Measurements from ENCODE around the gene NCDN.
"Not testable (repeated sequence)": the region's sequence is repeated elsewhere in the genome, so short reads cannot be mapped to it uniquely, and the experiment has no call there.

DNA sequence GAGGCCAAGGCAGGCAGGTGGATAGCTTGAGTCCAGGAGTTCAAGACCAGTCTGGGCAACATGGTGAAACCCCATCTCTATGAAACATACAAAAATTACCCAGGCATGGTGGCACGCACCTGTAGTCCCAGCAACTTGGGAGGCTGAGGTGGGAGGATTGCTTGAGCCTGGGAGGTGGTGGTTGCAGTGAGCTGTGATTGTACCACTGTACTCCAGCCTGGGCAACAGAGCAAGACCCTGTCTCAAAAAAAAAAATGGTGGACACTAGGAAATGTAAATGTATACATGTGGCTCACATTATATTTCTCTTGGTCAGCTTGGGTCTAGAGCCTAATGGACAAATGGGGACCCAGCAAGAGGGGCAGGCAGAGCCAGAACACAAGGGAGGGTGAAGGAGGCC, 28.2 kb downstream of the NCDN start:
- TF ChIP-seq, protein P1, sequence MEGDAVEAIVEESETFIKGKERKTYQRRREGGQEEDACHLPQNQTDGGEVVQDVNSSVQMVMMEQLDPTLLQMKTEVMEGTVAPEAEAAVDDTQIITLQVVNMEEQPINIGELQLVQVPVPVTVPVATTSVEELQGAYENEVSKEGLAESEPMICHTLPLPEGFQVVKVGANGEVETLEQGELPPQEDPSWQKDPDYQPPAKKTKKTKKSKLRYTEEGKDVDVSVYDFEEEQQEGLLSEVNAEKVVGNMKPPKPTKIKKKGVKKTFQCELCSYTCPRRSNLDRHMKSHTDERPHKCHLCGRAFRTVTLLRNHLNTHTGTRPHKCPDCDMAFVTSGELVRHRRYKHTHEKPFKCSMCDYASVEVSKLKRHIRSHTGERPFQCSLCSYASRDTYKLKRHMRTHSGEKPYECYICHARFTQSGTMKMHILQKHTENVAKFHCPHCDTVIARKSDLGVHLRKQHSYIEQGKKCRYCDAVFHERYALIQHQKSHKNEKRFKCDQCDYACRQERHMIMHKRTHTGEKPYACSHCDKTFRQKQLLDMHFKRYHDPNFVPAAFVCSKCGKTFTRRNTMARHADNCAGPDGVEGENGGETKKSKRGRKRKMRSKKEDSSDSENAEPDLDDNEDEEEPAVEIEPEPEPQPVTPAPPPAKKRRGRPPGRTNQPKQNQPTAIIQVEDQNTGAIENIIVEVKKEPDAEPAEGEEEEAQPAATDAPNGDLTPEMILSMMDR (IDR thresholded peaks at IDR 0.05), result not testable (repeated sequence)
- TF ChIP-seq POLR2A (IDR thresholded peaks at IDR 0.05), result not testable (repeated sequence)
